ENCODE measurements around the gene GJC1. TPM values are rescaled to one million over a fixed set of nuclear protein-coding genes. Genes with fewer than 3 reads are reported as not detected.

The GJC1 gene
- total RNA-seq, 6 experiments from 2014 or later: 47.3 to 71.3 (median 59.3) TPM

- Mint-ChIP-seq H3K36me3 (ENCODE audit: low read depth) (peaks cover 16% of the 10 kb centered on the region), H3K9me3 (no peaks in the 10 kb centered on the region), H3K4me3 (no peak overlapping the region), H3K27ac (peak overlapping the region; percentile 7; the same call in 1 of the 2 replicates), H3K4me1 (ENCODE audit: low read depth) (peaks cover 41% of the 10 kb centered on the region), H3K27me3 (ENCODE audit: insufficient read depth) (no peaks in the 10 kb centered on the region)
- no peak for TF ChIP-seq CTCF (IDR thresholded peaks at IDR 0.05)
- no peak for DNase-seq
Measured at GRCh38 chr17:44807817-44808155, 22.3 kb downstream of the GJC1 start.

- H3K9me3 Mint-ChIP-seq: no peaks in the 10 kb centered on the region
- TF ChIP-seq CTCF (IDR thresholded peaks at IDR 0.05): no peak
Measured at GRCh38 chr17:44807093-44807816, 22.8 kb downstream of the GJC1 start.

GRCh38 chr17:44804302-44805089 is 25.6 kb downstream of the GJC1 start:
- Mint-ChIP-seq H3K27ac (no peak overlapping the region), H3K27me3 (ENCODE audit: insufficient read depth) (no peaks in the 10 kb centered on the region; the same call in 1 of the 2 replicates), H3K4me3 (no peak overlapping the region), H3K4me1 (ENCODE audit: low read depth) (peaks cover 41% of the 10 kb centered on the region), H3K36me3 (ENCODE audit: low read depth) (peaks cover 30% of the 10 kb centered on the region), H3K9me3 (no peaks in the 10 kb centered on the region)
- TF ChIP-seq CTCF (IDR thresholded peaks at IDR 0.05): no peak
- no peak for DNase-seq

More at GRCh38 chr17:44807093-44807816, 22.8 kb downstream of the GJC1 start:
- Mint-ChIP-seq H3K36me3 (ENCODE audit: low read depth) (peaks cover 17% of the 10 kb centered on the region), H3K27me3 (ENCODE audit: insufficient read depth) (no peaks in the 10 kb centered on the region), H3K27ac (peak overlapping the region; percentile 7; the same call in 1 of the 2 replicates), H3K4me3 (no peak overlapping the region; the same call in 1 of the 2 replicates), H3K4me1 (ENCODE audit: low read depth) (peaks cover 36% of the 10 kb centered on the region)
- DNase-seq: no peak

GRCh38 chr17:44801880-44802279 is 28.2 kb downstream of the GJC1 start:
- Mint-ChIP-seq H3K27me3 (ENCODE audit: insufficient read depth) (peaks cover 2% of the 10 kb centered on the region), H3K27ac (no peak overlapping the region), H3K4me1 (ENCODE audit: low read depth) (peaks cover 35% of the 10 kb centered on the region), H3K9me3 (no peaks in the 10 kb centered on the region), H3K36me3 (ENCODE audit: low read depth) (peaks cover 37% of the 10 kb centered on the region), H3K4me3 (no peak overlapping the region)
- TF ChIP-seq CTCF (IDR thresholded peaks at IDR 0.05): no peak
- DNase-seq: no peak

- Mint-ChIP-seq H3K9me3 (no peaks in the 10 kb centered on the region), H3K36me3 (ENCODE audit: low read depth) (peaks cover 37% of the 10 kb centered on the region), H3K4me3 (no peak overlapping the region), H3K27ac (no peak overlapping the region), H3K27me3 (ENCODE audit: insufficient read depth) (peaks cover 2% of the 10 kb centered on the region), H3K4me1 (ENCODE audit: low read depth) (peaks cover 52% of the 10 kb centered on the region)
- TF ChIP-seq CTCF (IDR thresholded peaks at IDR 0.05): no peak
- no peak for DNase-seq
Measured at GRCh38 chr17:44798356-44798755, 31.7 kb downstream of the GJC1 start.

All from HFFc6 (cell line).